Loucy (cell line): ENCODE data around the gene ALKBH7.

ENCODE experiments used
- CTCF ChIP-seq: fragments of 200-600 bp; sonication (generic); conservative IDR thresholded peaks from 2 replicates; pipeline ENCODE4 v1.5.1; 2014; ENCODE audit warnings: mild to moderate bottlenecking, antibody characterized with exemption, low read length
- EZH2phosphoT487 ChIP-seq: fragments of 200-600 bp; IDR thresholded peaks from 2 replicates; pipeline ENCODE4 v1.6.1; 2018; ENCODE audit warnings: antibody characterized with exemption, mild to moderate bottlenecking, moderate library complexity, borderline replicate concordance

GRCh38 chr19:6416658-6417405 lies 44.2 kb downstream of the ALKBH7 start:
- TF ChIP-seq CTCF = no peak
- TF ChIP-seq EZH2phosphoT487 = no peak
